ENCODE measurements around the gene TMUB1.
A peak's percentile ranks its signal among the peaks of the same experiment; 100 is the strongest.

The TMUB1 gene

GRCh38 chr7:151102991-151103390, 19.7 kb upstream of the TMUB1 start:
- no peak for TF ChIP-seq CTCF (IDR thresholded peaks at IDR 0.05; ENCODE audit: low read depth, low read length)
- no peak overlapping the region for H3K4me3 ChIP-seq (replicated peaks in 1 of 2; ENCODE audit: low read depth in 2 of 2, low read length in 2 of 2)
- DNase-seq (ENCODE audit: low read depth in 2 of 2): no peak

- no peak for DNase-seq (ENCODE audit: low read depth in 2 of 2)
- no peak overlapping the region for H3K4me3 ChIP-seq (replicated peaks in 1 of 2; ENCODE audit: low read depth in 2 of 2, low read length in 2 of 2)
- TF ChIP-seq CTCF (IDR thresholded peaks at IDR 0.05; ENCODE audit: low read depth, low read length): no peak
Measured at GRCh38 chr7:151101621-151102396, 18.5 kb upstream of the TMUB1 start.

GRCh38 chr7:151100921-151101320, 17.6 kb upstream of the TMUB1 start:
- H3K4me3 ChIP-seq (replicated peaks in 1 of 2; ENCODE audit: low read depth in 2 of 2, low read length in 2 of 2): no peak overlapping the region
- DNase-seq (ENCODE audit: low read depth in 2 of 2): no peak
- TF ChIP-seq CTCF (IDR thresholded peaks at IDR 0.05; ENCODE audit: low read depth, low read length): no peak

GRCh38 chr7:151099486-151100211, 16.4 kb upstream of the TMUB1 start:
- TF ChIP-seq CTCF (IDR thresholded peaks at IDR 0.05; ENCODE audit: low read depth, low read length): no peak
- DNase-seq (ENCODE audit: low read depth in 2 of 2): no peak
- no peak overlapping the region for H3K4me3 ChIP-seq (replicated peaks in 1 of 2; ENCODE audit: low read depth in 2 of 2, low read length in 2 of 2)

- no peak for TF ChIP-seq CTCF (IDR thresholded peaks at IDR 0.05; ENCODE audit: low read depth, low read length)
- DNase-seq (ENCODE audit: low read depth in 2 of 2): peak in 1 of 2 donors; percentile 30
- H3K4me3 ChIP-seq (replicated peaks in 1 of 2; ENCODE audit: low read depth in 2 of 2, low read length in 2 of 2): no peak overlapping the region
Measured at GRCh38 chr7:151095828-151096475, 12.7 kb upstream of the TMUB1 start.

GRCh38 chr7:151095123-151095797, 12.0 kb upstream of the TMUB1 start:
- no peak for DNase-seq (ENCODE audit: low read depth in 2 of 2)
- H3K4me3 ChIP-seq (replicated peaks in 1 of 2; ENCODE audit: low read depth in 2 of 2, low read length in 2 of 2): no peak overlapping the region
- TF ChIP-seq CTCF (IDR thresholded peaks at IDR 0.05; ENCODE audit: low read depth, low read length): no peak
